ELR (cell line): Measurements from ENCODE around the gene PLET1.

ENCODE experiments used
- DNase-seq: peaks from one replicate; pipeline ENCODE4 v3.0.0-alpha.2; 2015; ENCODE audit warnings: low read depth

The PLET1 gene

DNA sequence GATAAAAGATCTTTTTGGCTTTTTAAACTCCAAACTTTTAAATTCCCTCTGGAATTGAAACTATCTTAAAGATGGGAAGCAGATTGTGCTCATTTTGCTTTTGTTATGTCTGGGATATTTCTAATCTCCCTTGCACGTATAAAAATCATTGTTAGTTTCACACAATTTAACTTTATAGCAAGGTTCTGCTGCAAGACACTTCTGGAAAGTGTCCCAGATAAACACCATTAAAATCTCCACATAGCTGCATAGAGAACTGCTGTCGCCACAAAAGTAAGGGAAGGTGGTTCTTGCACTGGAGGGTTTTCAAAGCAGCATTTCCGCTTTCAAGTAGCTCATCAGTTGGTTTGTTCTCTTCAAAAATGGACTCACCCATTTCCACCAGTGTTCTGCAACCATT lies 22.6 kb downstream of the PLET1 start:
- no peak for DNase-seq

- DNase-seq = no peak
These were observed 23.2 kb downstream of the PLET1 start for GRCh38 chr11:112237451-112237850.

- DNase-seq = no peak
These were observed 24.8 kb downstream of the PLET1 start for GRCh38 chr11:112235750-112236390.

DNA sequence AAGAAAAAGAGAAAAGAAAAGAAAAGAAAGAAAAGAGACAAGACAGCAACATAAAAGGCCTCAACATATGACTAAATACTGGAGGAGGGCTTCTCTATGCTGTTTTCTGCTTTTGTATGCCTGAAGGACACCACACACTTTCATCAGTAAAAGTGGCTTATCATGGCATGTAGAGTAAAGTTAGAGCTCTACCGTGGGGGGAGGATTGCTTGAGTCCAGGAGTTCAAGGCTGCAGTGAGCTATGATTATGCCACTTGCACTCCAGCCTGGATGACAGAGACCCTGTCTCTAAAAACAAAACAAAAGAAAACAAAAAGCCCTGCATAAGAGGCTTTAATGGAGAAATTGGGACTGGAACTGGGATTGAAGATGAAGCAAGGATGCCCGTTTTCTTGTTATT lies 28.7 kb downstream of the PLET1 start:
- no peak for DNase-seq

DNA sequence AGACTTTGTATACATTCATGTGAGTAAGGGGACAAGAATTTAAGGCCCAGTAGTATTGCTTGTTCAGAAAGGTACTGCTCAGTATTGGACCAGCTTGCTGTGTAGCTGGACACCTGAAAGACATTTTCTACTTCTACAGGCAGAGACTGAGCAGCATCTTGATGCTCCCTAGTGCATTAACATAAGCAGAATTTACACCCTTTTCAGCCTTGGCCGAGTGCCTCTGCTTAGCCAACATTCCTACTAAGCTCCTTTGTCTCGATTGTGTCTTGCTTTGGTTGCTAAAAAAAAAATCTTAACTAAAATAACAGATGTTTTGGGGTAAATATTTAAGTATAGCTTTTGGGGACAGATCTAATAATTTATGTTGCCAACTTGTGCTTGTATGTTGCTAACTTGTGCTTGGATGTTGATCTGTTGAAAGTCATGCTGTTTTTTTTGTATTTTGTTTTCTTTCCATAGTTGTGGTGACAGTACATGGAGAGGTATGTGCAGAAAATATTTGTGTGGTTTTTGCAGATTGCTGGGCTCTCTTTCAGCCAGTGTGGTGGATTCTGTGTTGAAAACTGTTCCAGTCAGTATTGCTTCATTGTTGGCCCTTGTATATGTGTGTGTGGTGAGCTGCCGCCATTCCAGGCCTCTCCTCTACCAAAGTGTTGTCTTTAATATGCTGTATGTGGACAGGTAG lies 30.8 kb downstream of the PLET1 start:
- no peak for DNase-seq

GRCh38 chr11:112229159-112229558 lies 31.5 kb downstream of the PLET1 start:
- no peak for DNase-seq

DNA sequence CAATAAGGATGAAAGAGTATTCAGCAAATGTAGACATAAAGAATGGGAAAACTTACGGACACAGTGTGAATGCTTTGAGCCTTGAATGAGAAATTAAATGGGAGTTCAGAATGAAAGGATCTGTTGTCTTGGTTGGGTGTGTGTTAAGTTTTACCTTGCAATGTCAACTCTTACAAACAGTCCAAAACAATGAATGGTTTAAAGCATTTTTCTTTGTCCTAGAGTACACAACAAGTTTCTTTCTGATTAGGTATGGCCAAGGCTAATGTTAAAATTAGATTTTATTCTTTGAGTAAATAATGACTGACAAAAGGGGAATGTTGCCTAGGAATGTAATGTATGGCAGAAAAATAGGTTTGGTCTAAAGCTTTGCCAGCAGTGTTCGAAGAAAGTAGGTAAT lies 32.0 kb downstream of the PLET1 start:
- DNase-seq = no peak

- DNase-seq = no peak
These were observed 33.2 kb downstream of the PLET1 start for GRCh38 chr11:112227471-112227870.

GRCh38 chr11:112226831-112227401 lies 33.7 kb downstream of the PLET1 start:
- peak; percentile 40 for DNase-seq

- DNase-seq = peak; percentile 91
These were observed 34.4 kb downstream of the PLET1 start, which contains the start of gene PTS for GRCh38 chr11:112226062-112226830. Gene PTS (plus strand): TSS chr11:112226428. CDS start chr11:112226444, 16 bp downstream.

- DNase-seq = peak; percentile 85
These were observed 35.0 kb downstream of the PLET1 start for GRCh38 chr11:112225753-112226061.

- DNase-seq = no peak
These were observed 36.7 kb downstream of the PLET1 start for GRCh38 chr11:112223754-112224532.

DNA sequence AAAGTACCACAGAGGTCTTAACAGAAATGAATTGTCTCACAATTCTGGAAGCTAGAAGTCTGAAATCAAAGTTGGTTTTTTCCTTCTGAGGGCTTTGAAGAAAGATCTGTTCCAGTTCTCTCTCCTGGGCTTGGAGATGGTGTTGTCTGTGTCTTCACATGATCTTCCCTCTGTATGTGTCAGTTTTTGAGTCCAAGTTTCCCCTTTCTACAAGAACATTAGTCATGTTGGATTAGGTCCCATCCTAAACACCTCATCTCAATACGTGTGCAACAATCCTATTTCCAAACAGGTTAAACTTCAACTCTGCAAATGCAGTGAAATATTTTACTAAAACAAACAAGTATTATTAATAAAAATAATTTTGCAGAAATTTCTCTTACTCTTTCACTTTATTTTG lies 37.5 kb downstream of the PLET1 start:
- peak; percentile 26 for DNase-seq

DNA sequence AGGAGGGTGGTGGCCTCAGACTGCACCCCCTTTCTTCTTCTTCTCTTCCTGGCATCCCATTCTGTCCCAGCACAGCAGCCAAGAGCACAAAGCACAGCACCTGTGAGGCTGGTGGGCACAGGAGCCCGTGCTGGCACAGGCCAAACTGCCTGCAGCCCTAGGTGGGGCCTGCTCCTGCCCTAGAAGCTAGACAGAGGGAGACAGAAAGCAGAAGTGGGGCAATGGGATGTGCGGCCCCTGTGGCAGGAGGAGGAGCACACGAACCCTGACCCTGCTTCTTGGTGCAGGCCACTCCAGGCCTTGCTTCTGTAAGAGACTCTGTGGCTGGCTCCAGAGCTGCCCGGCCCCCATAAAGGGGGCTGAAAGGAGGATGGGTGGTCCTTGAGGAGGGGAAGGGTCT lies 38.4 kb downstream of the PLET1 start:
- DNase-seq = no peak

- no peak for DNase-seq
These were observed 39.3 kb downstream of the PLET1 start for GRCh38 chr11:112221274-112221835.

DNA sequence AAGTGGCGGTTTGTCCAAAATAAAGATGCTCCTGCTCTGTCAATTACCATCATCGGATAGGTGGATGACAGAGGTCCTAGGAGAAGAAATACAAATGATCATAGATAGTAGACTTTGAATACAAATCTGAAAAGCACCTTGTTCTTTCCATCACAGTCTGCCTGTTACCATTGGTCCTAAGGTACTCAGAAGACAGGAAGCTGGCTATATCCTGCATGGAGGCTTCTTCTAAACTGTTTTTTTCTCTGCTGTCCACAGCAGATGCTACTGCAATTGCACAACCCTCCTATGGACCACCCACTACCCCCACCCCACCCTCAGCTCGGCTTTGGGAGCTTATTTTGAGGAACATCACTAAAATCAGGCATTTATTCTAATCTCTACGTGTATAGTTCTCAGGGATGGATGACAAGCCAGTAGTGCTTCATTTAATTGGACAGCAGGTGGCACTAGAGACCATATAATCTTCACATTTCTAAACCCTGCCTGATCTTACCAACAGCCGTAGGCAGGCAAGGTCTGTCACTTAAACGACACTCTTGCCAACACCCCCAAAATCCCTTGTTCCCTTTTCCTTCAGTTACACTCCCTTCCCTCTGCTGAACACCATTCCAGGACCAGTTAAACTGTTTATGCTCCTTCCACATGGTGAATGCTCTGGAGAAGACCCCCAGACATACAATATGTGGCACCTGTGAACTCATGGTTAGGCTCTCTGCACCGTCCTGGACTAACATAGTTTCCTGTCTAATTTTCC lies 41.0 kb downstream of the PLET1 start:
- DNase-seq = peak; percentile 72

GRCh38 chr11:112216561-112217105 lies 44.0 kb downstream of the PLET1 start:
- DNase-seq = peak; percentile 34

DNA sequence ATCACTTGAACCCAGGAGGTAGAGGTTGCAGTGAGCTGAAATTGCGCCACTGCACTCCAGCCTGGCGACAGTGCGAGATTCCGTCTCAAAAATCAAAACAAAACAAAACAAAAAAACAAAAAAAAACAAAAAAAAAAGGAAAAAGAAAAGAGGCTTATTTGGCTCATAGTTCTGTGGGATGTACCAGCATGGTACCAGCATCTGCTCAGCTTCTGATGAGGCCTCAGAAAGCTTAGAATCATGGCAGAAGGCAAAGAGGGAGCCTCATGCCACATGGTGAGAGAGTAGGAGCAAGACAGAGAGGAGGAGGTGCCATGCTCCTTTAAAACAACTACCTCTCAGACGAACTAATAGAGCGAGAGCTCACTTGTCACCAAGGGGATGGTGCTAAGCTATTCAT lies 45.0 kb downstream of the PLET1 start:
- no peak for DNase-seq

DNA sequence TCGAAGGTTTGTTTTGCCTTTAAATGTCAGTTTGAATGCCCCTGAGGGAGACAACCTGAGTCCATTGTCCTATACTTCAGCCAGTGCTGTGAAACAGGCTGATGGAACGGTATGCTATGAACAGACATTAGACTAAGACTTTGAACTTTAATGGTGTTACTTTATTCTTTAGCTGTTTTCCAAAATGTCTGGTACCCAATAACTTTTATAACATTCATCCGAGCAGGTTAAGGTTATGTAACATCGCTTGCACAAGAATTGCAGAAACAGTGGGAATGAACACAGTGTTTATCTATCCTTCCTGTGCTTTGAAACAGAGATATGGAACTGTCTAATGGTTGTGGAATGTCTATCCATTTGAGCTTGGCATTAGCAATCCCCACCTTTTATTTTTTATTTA lies 46.9 kb downstream of the PLET1 start:
- DNase-seq = peak; percentile 12

GRCh38 chr11:112212710-112213109 lies 48.0 kb downstream of the PLET1 start:
- DNase-seq = no peak

DNA sequence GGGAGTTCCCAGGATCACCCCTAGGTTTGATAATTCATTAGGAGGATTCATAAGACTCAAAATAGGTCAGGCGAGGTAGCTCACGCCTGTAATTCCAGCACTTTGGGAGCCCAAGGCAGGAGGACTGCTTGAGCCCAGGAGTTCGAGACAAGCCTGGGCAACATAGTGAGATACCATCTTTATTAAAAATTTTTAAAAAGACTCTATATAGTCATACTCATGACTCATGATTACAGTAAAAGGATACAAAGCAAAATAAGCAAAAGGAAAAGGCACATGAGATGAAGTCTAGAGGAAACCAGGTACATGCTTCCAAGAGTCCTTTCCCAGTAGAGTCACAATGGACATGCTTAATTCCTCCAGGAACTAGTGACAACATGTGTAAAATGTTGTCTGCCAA lies 48.4 kb downstream of the PLET1 start:
- DNase-seq = peak; percentile 25
